IgD-negative memory B cell (primary cell): ENCODE data around the gene SLC6A12. TPM values are rescaled to one million over a fixed set of nuclear protein-coding genes. Genes with fewer than 3 reads are reported as not detected.
"Not testable (repeated sequence)": the region's sequence is repeated elsewhere in the genome, so short reads cannot be mapped to it uniquely, and the experiment has no call there.

ENCODE experiments used
- H3K27ac Mint-ChIP-seq, 3 donors: one replicate each; pipeline ENCODE4 v1.8.0; 2020 to 2022; ENCODE audit warnings: mild to moderate bottlenecking in 3 of 3, mixed read lengths in 3 of 3, moderate library complexity in 1 of 3
- H3K27me3 Mint-ChIP-seq: one replicate; pipeline ENCODE4 v1.8.0; 2021; ENCODE audit warnings: mixed read lengths
- H3K36me3 Mint-ChIP-seq: one replicate; pipeline ENCODE4 v1.8.0; 2020; ENCODE audit warnings: mild to moderate bottlenecking, mixed read lengths
- H3K4me1 Mint-ChIP-seq, 3 donors: one replicate each; pipeline ENCODE4 v1.8.0; 2020 to 2022; ENCODE audit warnings: mixed read lengths in 3 of 3, mild to moderate bottlenecking in 1 of 3
- H3K4me3 Mint-ChIP-seq, 4 donors: one replicate each; pipeline ENCODE4 v1.8.0; 2020 to 2022; ENCODE audit warnings: mild to moderate bottlenecking in 4 of 4, mixed read lengths in 4 of 4, moderate library complexity in 3 of 4
- H3K9me3 Mint-ChIP-seq, 3 donors: one replicate each; pipeline ENCODE4 v1.8.0; 2020 to 2021; ENCODE audit warnings: mixed read lengths in 3 of 3, mild to moderate bottlenecking in 1 of 3
- polyA plus RNA-seq: library from polyadenylated mRNA; unstranded; fragments of 300-500 nt; fragmentation: Illumina TruSeq; gene quantifications from one replicate; pipeline ENCODE4 v1.2.3, GENCODE V29; 2021

The SLC6A12 gene
- polyA plus RNA-seq, 1 donor from 2014 or later, result not detected

DNA sequence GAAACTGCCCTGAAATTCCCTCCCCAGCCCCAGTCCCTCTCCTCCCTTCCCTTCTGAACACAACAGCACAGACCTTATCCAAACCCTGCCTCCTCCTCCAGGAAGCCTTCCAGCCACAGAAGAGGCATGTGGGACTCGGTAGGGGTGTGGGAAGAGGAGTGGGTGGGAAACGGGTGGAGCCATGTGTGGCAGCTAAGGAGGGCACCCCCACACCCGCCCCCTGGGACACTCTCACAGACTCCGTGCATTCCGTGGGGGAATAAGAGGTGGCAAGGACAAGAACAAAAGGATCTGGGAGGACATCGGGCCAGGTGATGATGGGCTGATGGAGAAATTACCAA is 24.4 kb downstream of the SLC6A12 start:
- Mint-ChIP-seq H3K27ac (no peak overlapping the region), H3K4me3 (no peak overlapping the region), H3K9me3 (peaks cover 0 to 2% (median 2%) of the 10 kb centered on the region in 3 donors), H3K36me3 (no peaks in the 10 kb centered on the region), H3K4me1 (peaks cover 0 to 6% (median 0%) of the 10 kb centered on the region in 3 donors), H3K27me3 (peaks cover 24% of the 10 kb centered on the region)

- Mint-ChIP-seq H3K27ac (no peak overlapping the region), H3K4me3 (peak overlapping the region in 2 of 4 donors; percentile 72 to 80), H3K4me1 (peaks cover 0 to 6% (median 0%) of the 10 kb centered on the region in 3 donors), H3K9me3 (peaks cover 0 to 2% (median 2%) of the 10 kb centered on the region in 3 donors), H3K27me3 (peaks cover 24% of the 10 kb centered on the region), H3K36me3 (no peaks in the 10 kb centered on the region)
Observed at GRCh38 chr12:188910-189621, 24.9 kb downstream of the SLC6A12 start.

GRCh38 chr12:187986-188909 is 25.7 kb downstream of the SLC6A12 start:
- H3K36me3 Mint-ChIP-seq, H3K4me1 Mint-ChIP-seq, H3K27ac Mint-ChIP-seq, H3K9me3 Mint-ChIP-seq: not testable (repeated sequence)
- Mint-ChIP-seq H3K4me3 (peak overlapping the region in 2 of 4 donors; percentile 52 to 80), H3K27me3 (peaks cover 30% of the 10 kb centered on the region)

DNA sequence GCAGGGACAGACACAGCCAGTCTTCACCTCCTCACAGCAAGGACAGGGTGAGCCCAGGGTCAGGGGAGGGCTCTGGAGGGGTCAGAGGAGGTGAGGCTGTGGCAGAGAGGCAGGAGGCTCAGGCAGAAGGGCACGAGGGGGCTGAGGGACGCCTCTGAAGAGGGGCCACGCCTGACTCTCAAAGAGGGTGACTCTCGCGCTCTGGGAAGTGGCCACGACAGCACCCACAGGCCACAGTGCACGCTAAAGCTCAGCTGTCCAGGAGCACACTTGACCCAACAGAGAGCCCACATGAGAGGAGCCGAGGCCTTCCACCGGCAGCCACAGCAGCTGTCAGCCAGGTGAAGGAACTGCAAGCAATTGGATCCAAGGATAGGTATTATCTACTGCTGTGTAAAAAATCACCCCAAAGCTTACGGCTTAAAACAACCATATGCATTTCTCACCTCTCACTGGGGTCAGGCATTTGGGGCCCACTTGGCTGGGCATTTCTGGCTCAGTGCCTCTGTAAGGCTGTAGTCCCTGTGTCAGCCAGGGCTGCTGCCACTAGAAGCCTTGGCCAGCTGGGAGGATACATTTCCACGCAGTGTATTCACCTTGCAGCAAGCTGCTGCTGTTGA is 27.8 kb downstream of the SLC6A12 start:
- peaks cover 2% of the 10 kb centered on the region for H3K36me3 Mint-ChIP-seq
- peaks cover 0 to 6% (median 0%) of the 10 kb centered on the region in 3 donors for H3K4me1 Mint-ChIP-seq
- H3K27ac Mint-ChIP-seq, result no peak overlapping the region
- peak overlapping the region in 1 of 4 donors; percentile 38 for H3K4me3 Mint-ChIP-seq
- no peaks in the 10 kb centered on the region for H3K9me3 Mint-ChIP-seq
- H3K27me3 Mint-ChIP-seq, result peaks cover 28% of the 10 kb centered on the region

DNA sequence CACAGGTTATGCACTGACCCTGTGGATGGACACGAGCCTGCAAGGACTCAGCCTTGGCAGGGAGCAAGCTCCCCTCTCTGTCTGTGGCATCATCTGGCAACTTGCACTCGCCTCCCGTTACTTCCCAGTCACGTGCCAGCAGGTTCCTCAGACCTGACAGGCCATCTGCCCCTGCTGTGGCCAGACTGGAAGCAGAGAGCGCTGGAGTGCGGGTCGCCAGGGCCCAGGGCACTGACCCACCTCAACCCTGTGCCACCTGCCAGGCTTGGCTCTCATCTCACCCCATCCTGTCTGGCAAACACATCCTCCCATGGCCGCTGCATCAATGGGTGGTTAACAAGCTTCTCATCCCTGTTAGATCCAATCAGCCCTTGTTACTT is 28.4 kb downstream of the SLC6A12 start:
- peak overlapping the region in 1 of 4 donors; percentile 38 for H3K4me3 Mint-ChIP-seq
- peaks cover 0 to 6% (median 0%) of the 10 kb centered on the region in 3 donors for H3K4me1 Mint-ChIP-seq
- no peaks in the 10 kb centered on the region for H3K9me3 Mint-ChIP-seq
- peak overlapping the region in 1 of 3 donors; percentile 40 for H3K27ac Mint-ChIP-seq
- H3K27me3 Mint-ChIP-seq, result peaks cover 25% of the 10 kb centered on the region
- peaks cover 2% of the 10 kb centered on the region for H3K36me3 Mint-ChIP-seq

DNA sequence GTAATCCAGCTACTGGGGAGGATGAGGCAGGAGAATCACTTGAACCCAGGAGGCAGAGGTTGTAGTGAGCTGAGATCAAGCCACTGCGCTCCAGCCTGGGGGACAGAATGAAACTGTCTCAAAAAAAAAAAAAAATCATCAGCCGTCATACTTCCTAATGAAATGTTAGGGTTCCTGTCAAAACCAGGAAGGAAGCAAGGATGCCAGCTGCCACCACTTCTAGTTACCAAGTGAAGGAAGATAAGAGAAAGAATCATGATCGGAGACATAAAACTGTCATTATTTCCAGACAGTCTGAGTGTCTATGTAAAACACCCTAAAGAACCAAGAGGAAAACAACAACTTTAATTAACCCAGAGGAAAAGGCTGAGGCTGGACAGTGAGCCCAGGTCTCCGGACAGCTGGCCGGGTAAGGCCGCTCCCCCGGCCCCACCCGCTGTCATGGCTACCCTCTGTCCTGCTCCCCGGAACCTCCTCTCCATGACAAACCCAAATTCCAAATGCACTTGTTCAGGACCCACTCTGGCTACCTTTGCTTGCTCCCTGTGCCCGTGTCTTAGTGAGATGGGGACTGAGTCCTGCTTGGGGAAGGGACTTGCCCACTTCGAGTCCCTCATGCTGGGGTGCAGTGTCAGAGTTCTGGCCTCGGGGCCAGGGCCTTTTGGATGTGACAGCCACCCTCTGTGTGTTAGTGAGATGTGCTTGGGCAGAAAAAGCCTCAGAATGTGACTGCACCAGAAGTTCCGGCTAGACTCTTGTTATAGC is 29.0 kb downstream of the SLC6A12 start:
- H3K36me3 Mint-ChIP-seq, result peaks cover 2% of the 10 kb centered on the region
- H3K27me3 Mint-ChIP-seq, result peaks cover 22% of the 10 kb centered on the region
- no peaks in the 10 kb centered on the region for H3K9me3 Mint-ChIP-seq
- H3K27ac Mint-ChIP-seq, result peak overlapping the region in 1 of 3 donors; percentile 40
- H3K4me1 Mint-ChIP-seq, result peaks cover 0 to 11% (median 0%) of the 10 kb centered on the region in 3 donors
- peak overlapping the region in 1 of 4 donors; percentile 58 for H3K4me3 Mint-ChIP-seq

DNA sequence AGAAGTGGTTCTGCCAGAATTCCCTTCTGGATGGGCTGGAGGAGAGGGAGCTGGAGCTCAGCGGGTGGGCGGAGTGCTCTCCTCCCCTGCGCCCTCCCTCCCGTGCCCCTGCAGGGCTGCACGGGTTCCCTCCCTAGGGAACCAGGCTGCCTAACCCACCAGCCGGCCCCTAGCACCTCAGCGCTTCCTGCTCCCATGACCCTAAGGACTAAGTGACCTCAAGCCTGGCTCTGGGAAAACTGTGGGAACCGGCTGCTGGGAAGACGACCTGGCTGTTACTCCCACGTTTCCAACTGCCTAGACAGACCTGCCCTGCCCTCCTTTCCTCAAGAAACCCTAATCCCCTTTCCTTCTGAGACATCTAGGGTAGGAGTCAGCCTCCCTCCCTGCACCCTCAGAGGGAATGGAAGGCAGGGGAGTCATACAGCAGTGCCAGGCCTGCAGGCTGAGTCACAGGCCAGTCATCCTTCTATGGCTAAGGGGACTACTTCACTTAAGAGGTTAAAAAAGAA is 31.5 kb downstream of the SLC6A12 start:
- H3K36me3 Mint-ChIP-seq, result peaks cover 2% of the 10 kb centered on the region
- H3K27ac Mint-ChIP-seq, result no peak overlapping the region
- no peak overlapping the region for H3K4me3 Mint-ChIP-seq
- peaks cover 0 to 7% (median 2%) of the 10 kb centered on the region in 3 donors for H3K4me1 Mint-ChIP-seq
- peaks cover 16% of the 10 kb centered on the region for H3K27me3 Mint-ChIP-seq
- no peaks in the 10 kb centered on the region for H3K9me3 Mint-ChIP-seq

DNA sequence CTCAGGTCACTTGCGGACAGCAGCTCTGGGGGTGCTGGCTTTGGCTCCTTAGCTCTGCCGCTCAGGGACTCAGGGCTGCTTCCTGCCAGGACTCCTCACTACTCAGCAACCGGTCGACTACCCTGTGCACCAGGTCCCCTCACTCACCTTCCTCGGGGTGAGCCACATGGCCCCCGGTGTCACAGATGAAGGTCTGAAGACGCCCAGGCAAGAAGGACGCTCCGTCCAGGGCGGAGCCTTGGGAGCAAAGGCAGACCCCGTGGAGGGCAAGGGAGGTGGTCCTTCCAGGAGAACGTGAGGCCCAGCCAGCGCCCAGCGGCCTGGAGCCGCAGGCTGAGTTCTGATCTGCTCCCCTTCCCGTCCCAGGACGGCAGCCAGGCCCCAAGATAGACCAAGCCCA is 32.0 kb downstream of the SLC6A12 start:
- Mint-ChIP-seq H3K9me3 (no peaks in the 10 kb centered on the region), H3K27me3 (peaks cover 14% of the 10 kb centered on the region), H3K36me3 (peaks cover 2% of the 10 kb centered on the region), H3K4me3 (no peak overlapping the region), H3K4me1 (peaks cover 0 to 7% (median 2%) of the 10 kb centered on the region in 3 donors), H3K27ac (no peak overlapping the region)

- H3K27me3 Mint-ChIP-seq, result peaks cover 15% of the 10 kb centered on the region
- H3K36me3 Mint-ChIP-seq, result peaks cover 2% of the 10 kb centered on the region
- no peaks in the 10 kb centered on the region for H3K9me3 Mint-ChIP-seq
- H3K4me3 Mint-ChIP-seq, result no peak overlapping the region
- H3K4me1 Mint-ChIP-seq, result peaks cover 0 to 7% (median 2%) of the 10 kb centered on the region in 3 donors
- no peak overlapping the region for H3K27ac Mint-ChIP-seq
Observed at GRCh38 chr12:180445-180844, 33.5 kb downstream of the SLC6A12 start.

GRCh38 chr12:179885-180284 is 34.1 kb downstream of the SLC6A12 start:
- Mint-ChIP-seq H3K27ac (no peak overlapping the region), H3K4me1 (peaks cover 0 to 7% (median 2%) of the 10 kb centered on the region in 3 donors), H3K27me3 (peaks cover 13% of the 10 kb centered on the region), H3K9me3 (no peaks in the 10 kb centered on the region), H3K36me3 (peaks cover 2% of the 10 kb centered on the region), H3K4me3 (no peak overlapping the region)

- H3K36me3 Mint-ChIP-seq, result peaks cover 2% of the 10 kb centered on the region
- H3K9me3 Mint-ChIP-seq, result no peaks in the 10 kb centered on the region
- H3K27ac Mint-ChIP-seq, result no peak overlapping the region
- peaks cover 0 to 7% (median 2%) of the 10 kb centered on the region in 3 donors for H3K4me1 Mint-ChIP-seq
- H3K4me3 Mint-ChIP-seq, result no peak overlapping the region
- peaks cover 11% of the 10 kb centered on the region for H3K27me3 Mint-ChIP-seq
Observed at GRCh38 chr12:179131-179884, 34.6 kb downstream of the SLC6A12 start.

DNA sequence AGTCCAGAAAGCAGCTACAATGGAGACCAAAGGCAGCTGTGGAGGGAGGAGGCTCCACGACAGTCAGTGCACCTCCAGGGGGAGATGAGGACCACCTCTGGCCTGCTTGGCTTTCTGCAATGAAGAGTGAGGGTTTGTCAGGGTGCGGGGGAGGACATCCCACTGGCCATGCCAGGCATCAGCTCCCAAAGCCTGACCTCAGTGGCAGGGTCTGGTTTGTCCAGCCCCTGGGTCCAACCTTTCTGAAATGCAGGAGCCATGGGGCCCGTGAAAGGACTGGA is 35.2 kb downstream of the SLC6A12 start:
- Mint-ChIP-seq H3K36me3 (peaks cover 2% of the 10 kb centered on the region), H3K9me3 (no peaks in the 10 kb centered on the region), H3K4me3 (no peak overlapping the region), H3K27ac (no peak overlapping the region), H3K4me1 (peaks cover 0 to 7% (median 2%) of the 10 kb centered on the region in 3 donors), H3K27me3 (peaks cover 12% of the 10 kb centered on the region)

- H3K9me3 Mint-ChIP-seq, result no peaks in the 10 kb centered on the region
- H3K27me3 Mint-ChIP-seq, result peaks cover 11% of the 10 kb centered on the region
- no peaks in the 10 kb centered on the region for H3K36me3 Mint-ChIP-seq
- peak overlapping the region in 1 of 3 donors; percentile 40 for H3K27ac Mint-ChIP-seq
- peaks cover 0 to 7% (median 2%) of the 10 kb centered on the region in 3 donors for H3K4me1 Mint-ChIP-seq
- H3K4me3 Mint-ChIP-seq, result no peak overlapping the region
Observed at GRCh38 chr12:177980-178828, 35.8 kb downstream of the SLC6A12 start.
